ENCODE results near the gene ZNF436. TPM values are rescaled to one million over a fixed set of nuclear protein-coding genes. Genes with fewer than 3 reads are reported as not detected.

Gene ZNF436
- total and polyA plus RNA-seq, 9 of the 15 experiments (the other 6 are each of a cell fraction or from before 2014, with no cell fraction given), result 2.1 to 11.3 (median 6.8) TPM

DNA sequence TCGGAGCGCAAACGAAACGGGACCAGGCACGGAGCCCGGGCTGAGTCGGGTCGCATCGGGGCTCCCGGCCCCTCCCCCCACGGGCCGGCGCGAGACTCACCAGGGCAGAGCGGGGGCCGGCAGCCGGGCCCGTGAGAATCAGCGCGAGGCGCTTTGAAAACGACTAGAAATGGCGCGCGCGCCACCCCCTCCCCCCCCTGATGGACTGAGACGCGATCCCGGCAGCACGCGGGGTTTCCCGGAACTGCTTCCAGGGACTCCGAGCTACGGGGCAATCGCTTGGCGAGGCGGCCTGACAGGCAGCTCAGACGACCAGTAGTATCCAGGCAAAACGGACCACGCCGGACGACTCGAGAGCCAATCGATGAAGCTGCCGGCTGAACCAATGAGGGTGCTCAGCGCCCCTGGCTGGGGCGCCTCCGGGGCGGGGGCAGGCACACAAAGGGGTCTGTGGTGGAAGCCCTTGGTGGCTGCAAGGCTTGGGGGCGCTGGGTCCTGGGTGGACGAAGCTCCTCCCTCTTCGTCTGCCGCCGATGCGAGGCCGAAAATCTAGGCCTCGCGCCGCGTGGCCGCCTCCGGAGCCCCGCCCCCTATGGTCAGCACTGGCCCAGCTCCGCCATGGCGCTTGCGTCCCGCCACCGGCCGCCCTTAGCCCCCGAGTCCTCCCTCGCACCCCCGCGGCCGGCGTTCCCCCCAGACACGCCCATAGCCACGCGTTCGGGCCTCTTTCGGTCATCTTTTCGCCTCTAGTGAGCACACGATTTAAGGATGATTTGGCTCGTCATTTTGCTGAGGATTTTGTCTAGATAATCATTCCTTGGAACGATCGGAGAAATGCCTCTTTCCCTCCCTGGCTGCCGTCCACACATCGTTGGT lies 25.3 kb downstream of the ZNF436 start, which contains the start of gene HNRNPR (continued):
- TF ChIP-seq, protein P1, sequence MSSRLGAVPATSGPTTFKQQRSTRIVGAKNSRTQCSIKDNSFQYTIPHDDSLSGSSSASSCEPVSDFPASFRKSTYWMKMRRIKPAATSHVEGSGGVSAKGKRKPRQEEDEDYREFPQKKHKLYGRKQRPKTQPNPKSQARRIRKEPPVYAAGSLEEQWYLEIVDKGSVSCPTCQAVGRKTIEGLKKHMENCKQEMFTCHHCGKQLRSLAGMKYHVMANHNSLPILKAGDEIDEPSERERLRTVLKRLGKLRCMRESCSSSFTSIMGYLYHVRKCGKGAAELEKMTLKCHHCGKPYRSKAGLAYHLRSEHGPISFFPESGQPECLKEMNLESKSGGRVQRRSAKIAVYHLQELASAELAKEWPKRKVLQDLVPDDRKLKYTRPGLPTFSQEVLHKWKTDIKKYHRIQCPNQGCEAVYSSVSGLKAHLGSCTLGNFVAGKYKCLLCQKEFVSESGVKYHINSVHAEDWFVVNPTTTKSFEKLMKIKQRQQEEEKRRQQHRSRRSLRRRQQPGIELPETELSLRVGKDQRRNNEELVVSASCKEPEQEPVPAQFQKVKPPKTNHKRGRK (tag; IDR thresholded peaks at IDR 0.05), result no peak
- TF ChIP-seq ARNT (IDR thresholded peaks at IDR 0.05) (no peak), POLR2A (conservative IDR thresholded peaks at IDR 0.05) (peak; percentile 92), PHB2 (IDR thresholded peaks at IDR 0.05; ENCODE audit: low read depth) (no peak), POU5F1 (IDR thresholded peaks at IDR 0.05; ENCODE audit: borderline replicate concordance, low read depth, low read length, partially characterized antibody) (no peak), HDAC1 (IDR thresholded peaks at IDR 0.05) (peak in 1 of 2 experiments; percentile 82; a peak in 2 of 4 replicates), HDAC2 (IDR thresholded peaks at IDR 0.05) (peak; percentile 47; the same call in 1 of the 2 replicates), ZNF77 (CRISPR knock-in tag; IDR thresholded peaks at IDR 0.05) (no peak), TARDBP (IDR thresholded peaks at IDR 0.05) (peak; percentile 75), CHD2 (IDR thresholded peaks at IDR 0.05; ENCODE audit: low read depth, low read length) (peak; percentile 85), KAT7 (CRISPR knock-in tag; IDR thresholded peaks at IDR 0.05; ENCODE audit: borderline replicate concordance) (peak; percentile 78; the same call in 1 of the 2 replicates), MECOM (CRISPR knock-in tag; IDR thresholded peaks at IDR 0.05) (0 out of 2 replicates have a peak, but pooled peaks have one; percentile 41), CXXC5 (CRISPR knock-in tag; IDR thresholded peaks at IDR 0.05) (peak; percentile 98), SMARCE1 (IDR thresholded peaks at IDR 0.05) (no peak), ZBTB7A (IDR thresholded peaks at IDR 0.05; ENCODE audit: borderline replicate concordance, control insufficient read depth, low read depth, low read length) (peak; percentile 100), FOXA3 (CRISPR knock-in tag; conservative IDR thresholded peaks at IDR 0.05 in 1 of 2, IDR thresholded peaks at IDR 0.05 in 1 of 2) (peak in 1 of 2 experiments; percentile 62; a peak in 1 of 4 replicates), SUPT5H (IDR thresholded peaks at IDR 0.05) (peak; percentile 90), ZNF133 (CRISPR knock-in tag; IDR thresholded peaks at IDR 0.05) (no peak), ZFP36 (IDR thresholded peaks at IDR 0.05; ENCODE audit: low read depth, low read length, partially characterized antibody) (no peak), ZNF253 (CRISPR knock-in tag; conservative IDR thresholded peaks at IDR 0.05) (no peak), HNRNPUL1 (IDR thresholded peaks at IDR 0.05; ENCODE audit: low read length) (no peak), KLF13 (tag; IDR thresholded peaks at IDR 0.05; ENCODE audit: borderline replicate concordance, low read depth) (peak; percentile 97; the same call in 1 of the 2 replicates), SMAD1 (IDR thresholded peaks at IDR 0.05; ENCODE audit: low read depth, low read length, partially characterized antibody) (peak; percentile 69)
- TF ChIP-seq, protein P2, sequence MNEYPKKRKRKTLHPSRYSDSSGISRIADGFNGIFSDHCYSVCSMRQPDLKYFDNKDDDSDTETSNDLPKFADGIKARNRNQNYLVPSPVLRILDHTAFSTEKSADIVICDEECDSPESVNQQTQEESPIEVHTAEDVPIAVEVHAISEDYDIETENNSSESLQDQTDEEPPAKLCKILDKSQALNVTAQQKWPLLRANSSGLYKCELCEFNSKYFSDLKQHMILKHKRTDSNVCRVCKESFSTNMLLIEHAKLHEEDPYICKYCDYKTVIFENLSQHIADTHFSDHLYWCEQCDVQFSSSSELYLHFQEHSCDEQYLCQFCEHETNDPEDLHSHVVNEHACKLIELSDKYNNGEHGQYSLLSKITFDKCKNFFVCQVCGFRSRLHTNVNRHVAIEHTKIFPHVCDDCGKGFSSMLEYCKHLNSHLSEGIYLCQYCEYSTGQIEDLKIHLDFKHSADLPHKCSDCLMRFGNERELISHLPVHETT (CRISPR knock-in tag; conservative IDR thresholded peaks at IDR 0.05 in 1 of 2, IDR thresholded peaks at IDR 0.05 in 1 of 2), result peak in 1 of 2 experiments; percentile 85; a peak in 2 of 4 replicates
- TF ChIP-seq, protein P3, sequence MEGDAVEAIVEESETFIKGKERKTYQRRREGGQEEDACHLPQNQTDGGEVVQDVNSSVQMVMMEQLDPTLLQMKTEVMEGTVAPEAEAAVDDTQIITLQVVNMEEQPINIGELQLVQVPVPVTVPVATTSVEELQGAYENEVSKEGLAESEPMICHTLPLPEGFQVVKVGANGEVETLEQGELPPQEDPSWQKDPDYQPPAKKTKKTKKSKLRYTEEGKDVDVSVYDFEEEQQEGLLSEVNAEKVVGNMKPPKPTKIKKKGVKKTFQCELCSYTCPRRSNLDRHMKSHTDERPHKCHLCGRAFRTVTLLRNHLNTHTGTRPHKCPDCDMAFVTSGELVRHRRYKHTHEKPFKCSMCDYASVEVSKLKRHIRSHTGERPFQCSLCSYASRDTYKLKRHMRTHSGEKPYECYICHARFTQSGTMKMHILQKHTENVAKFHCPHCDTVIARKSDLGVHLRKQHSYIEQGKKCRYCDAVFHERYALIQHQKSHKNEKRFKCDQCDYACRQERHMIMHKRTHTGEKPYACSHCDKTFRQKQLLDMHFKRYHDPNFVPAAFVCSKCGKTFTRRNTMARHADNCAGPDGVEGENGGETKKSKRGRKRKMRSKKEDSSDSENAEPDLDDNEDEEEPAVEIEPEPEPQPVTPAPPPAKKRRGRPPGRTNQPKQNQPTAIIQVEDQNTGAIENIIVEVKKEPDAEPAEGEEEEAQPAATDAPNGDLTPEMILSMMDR (IDR thresholded peaks at IDR 0.05 in 2 of 3, conservative IDR thresholded peaks at IDR 0.05 in 1 of 3; ENCODE audit: insufficient read depth in 2 of 3, low read depth in 1 of 3, low read length in 3 of 3), result 0 out of 6 replicates have a peak, but pooled peaks of 1 of the 3 experiments have one; percentile 9
